EL (cell line): ENCODE data around the gene TBC1D10A.

Source experiments
- DNase-seq: peaks from one replicate; pipeline ENCODE4 v3.0.0-alpha.2; 2016

The TBC1D10A gene

DNA sequence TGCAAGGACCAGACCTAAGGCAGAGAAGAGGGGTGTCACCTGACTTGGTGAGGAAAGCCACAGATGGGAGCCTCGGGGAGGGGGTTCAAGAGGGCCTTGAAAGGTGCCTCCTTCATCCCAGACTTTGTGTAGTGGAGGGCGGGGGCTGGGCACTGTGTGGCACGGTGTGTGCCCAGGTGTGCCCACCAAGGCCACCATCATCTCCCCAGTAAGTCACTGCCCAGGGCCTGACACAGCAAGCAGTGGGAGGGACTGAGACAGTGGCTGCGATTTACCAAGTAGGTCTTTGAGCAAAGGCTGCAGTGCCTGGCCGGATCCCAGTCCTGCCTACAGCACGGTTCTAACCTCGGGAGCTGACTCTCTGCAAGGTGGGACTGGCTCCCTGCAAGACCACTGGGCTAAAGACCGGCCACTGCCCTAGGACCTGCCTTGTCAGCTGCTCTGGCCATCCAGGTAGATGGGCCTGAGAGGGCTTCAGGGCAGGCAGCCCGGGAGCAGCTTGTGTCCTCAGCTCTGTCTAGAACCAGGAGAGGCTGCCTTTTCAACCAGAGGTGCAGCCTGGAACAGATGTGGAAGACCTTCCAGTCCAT is 61.5 kb downstream of the TBC1D10A start:
- DNase-seq = no peak

DNA sequence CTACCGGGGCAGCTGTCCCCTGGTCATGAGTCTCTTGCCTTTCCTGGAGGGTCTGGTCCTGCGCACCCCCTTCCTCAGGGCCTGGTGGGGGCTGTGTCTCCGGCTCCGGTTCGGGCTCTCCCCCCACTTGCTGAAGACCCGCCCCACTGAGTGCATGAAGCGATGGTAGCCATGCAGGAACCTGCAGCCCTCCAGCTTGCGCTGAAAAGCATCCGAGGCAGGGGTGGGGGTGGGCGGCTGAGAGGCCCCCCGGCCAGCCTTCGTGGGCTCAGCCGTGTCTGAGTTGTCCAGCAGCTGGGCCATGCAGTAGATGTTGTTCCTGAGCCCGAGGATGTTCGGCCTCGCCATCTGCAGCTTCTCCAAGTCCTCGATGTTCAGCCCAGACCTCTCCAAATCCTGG is 62.9 kb downstream of the TBC1D10A start:
- DNase-seq = no peak

DNA sequence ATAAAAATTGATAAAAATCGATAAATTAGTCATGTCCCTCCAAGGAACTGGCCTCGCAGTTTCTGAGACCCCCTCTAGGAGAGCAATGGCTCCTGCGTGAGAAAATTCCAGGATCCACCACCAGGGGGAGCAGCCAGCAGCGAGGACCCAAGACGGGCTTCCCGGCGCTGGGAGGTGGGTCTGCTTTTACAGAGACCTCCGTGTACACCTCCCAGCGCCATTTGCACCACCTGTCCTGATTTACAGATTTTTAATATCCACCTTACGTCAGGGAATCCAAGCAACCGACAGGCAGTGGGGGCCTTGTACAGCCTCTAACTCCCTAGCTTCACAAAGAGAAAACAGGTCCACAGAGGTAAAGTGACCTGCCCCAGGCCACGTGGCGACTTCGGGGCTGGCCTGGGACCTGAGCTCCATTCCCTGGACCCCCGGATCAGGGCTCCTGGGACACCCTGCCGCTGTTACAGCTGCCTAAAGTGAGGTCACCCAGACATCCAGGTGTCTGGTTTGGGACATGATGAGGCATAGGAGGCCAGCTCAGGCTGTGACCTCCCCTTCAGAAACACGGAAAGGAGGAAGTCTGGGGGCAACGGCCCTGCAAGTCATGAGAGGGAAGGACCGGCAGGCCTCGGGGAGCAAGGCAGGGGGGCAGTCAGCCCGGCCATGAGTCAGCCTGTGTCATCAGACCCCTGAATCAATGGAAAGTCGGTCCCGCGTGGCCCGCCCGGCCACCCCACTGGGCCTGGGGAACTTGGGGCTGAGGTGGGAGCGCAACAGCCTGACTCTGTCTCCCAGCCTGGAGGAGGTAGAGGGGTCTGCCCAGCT is 63.6 kb downstream of the TBC1D10A start:
- peak; percentile 68 for DNase-seq

DNA sequence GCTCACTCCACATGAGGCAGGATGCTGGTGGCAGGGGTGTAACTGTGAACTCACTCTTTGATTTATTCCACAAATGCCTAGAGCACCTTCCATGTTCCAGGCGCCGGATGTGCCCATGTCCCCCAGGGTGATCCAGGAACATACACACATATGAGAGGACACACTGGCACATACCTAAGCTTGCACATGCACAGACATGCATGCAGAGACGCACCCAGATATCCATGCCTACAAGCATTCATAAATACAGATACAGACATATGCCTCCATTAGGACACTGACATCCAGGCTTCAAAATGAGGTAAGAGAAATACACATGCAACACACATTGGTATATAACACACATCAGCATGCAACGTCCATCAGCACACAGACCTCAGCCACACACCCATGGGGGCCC is 64.6 kb downstream of the TBC1D10A start:
- DNase-seq = no peak

DNA sequence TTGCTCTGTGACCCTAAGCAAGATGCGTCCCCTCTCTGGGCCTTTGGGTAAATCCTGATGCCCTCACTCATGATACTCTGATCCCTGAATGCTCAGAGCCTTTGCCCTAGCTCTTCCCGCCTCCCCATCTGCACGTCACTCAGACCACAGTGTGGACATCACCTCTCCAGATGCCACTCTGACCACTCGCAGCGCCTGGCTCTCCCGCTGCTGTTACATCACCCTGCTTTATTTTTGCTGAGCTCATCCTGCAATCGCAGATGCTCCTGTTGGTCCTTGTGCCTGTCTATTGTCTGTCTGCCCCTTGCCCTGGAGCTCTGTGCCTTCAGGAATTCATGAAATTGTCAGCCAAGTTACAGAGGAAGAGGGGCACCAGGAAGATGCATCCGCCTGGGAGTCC is 65.6 kb downstream of the TBC1D10A start:
- DNase-seq = no peak

DNA sequence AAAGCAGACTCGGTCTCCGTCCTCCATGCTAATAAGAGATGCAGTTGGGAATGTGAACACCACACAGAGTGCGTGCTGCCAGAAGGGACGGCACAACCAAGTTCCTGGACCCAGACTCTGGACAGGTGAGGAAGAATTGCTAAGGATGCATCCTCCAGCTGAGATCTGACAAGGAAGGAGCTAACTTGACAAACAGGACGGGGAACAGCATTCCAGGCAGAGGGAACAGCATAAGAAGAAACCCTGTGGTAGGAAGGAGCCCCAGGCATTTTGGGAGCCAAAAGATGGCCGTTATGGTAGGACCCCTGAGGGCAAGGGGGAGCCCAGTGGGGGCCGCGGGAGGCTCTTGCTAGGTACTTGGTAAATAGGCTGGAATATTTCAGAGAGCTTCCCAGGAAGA is 66.1 kb downstream of the TBC1D10A start:
- no peak for DNase-seq

DNA sequence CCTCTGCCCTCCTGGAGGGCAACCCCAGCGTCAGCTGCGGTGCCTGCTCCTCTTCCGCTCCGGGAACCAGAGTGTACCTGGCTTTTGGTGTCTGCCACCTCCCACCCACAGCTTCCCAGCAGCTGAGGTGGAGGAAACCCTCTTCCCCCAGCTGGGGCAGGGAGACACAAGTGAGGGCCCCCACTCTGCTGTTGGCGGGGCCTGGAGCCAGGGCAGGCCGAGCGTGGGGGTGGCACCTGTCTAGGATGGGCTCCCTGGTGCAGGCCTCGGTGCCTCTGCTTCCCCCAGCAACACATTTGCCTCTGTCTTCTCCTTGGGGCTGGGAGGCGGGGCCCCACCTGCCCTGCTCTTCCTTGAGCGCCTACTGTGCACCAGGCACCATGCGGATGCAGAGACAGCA is 66.5 kb downstream of the TBC1D10A start:
- no peak for DNase-seq

DNA sequence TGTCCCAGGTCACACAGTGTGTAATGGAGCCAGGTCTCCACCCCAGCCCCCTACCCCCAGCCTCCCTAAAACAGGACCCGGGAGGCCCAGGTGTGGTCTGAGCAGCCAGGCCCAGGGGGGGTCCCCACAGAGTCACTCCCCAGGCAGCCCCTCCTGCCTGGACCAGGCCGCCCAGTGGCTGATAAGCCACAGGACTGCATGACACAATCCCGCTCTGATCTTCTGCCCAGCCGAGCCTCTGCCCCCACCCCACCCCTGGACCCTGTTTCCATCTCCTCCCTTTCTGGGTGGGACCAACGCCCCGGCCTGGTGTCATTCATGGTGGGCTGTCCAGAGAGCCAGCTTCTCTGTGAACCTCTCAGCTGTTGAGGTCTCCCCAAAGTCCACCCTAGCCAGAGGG is 72.4 kb downstream of the TBC1D10A start:
- DNase-seq = no peak

DNA sequence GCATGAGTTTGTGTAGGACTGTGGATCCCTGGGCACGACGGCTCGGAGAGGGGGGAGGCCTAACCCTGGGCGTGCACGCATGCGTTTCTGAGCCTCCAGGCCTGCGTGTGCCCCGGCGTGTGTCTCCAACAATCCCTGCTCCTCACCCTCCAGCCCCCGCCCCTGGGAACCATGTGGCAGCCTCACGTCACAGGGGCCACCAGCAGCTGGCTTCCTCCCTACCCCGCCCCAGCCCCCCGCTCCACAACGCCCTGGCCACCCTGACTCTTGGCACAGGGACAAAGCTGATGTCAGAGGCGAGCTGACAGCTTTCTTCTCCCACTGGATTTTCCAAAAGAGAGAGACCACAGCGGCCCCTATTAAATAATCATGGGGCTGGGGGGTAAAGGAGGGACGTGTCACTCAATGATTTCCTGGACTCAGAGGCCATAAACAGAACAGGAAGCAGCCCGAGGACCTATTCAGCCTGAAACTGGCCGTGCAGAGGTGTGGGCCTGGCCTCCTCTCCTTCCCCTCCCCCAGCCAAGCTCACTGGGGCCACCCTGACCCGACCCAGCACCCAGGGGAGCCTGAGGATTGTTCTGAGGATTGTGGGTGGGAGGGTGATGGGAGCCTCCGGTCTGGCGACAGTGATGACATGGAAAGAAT is 73.4 kb downstream of the TBC1D10A start:
- DNase-seq = no peak

DNA sequence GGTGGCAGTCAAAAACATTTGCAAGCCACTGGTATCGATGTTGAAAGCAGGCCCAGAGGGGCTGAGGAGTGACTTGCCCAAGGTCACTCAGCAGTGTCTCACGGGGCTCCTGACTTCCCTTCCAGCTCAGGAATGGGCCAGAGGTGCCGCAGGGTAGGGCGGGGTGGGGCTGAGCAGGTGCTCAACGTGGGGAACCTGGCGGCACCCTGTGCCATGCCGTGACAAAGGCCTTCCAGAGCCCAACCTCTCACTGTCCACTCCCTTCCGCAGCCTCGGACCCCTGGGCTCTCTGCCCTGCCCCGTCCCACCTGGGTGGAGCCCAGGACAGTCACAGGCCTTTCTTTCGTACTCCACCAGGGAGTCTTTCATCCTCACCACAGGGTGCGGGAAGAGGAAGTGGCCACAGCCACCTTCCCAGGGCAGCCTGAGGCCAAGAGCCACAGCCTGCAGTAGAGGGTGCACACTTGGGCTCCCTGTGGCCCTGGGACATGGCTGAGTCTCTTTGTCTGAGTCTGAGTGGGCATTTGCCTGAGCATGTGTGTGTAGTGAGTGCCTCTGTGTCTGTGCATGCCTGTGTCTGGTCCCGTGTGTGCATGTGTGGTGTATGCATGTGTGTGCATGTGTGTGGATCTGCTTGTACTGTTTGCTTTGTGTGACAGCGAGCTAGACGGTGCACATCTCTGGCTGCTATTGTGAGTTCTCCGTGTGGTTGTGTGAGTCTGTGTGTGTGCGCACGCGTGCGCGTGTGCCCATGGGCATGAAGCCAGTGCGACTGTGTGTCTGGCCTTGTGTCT is 74.1 kb downstream of the TBC1D10A start:
- no peak for DNase-seq

DNA sequence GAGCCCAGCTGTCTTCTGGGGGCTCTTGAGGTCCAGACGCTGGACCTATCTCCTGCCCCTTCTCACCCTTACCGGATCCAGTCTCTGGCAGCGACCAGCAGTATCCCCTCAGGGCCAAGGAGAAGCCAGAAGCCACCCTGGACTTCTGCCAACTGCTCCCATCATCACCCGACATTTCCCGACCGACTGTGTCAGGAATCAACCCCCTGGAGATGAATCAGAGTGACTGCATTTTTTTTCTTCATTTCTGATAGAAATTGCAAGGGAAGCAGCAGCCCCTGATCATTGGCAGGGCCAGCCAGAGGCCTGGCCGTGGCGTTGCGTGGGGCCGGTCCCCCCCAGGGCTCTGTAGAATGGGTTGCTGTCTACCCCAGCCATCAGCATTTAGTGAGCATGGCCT is 75.0 kb downstream of the TBC1D10A start:
- DNase-seq = peak; percentile 93

DNA sequence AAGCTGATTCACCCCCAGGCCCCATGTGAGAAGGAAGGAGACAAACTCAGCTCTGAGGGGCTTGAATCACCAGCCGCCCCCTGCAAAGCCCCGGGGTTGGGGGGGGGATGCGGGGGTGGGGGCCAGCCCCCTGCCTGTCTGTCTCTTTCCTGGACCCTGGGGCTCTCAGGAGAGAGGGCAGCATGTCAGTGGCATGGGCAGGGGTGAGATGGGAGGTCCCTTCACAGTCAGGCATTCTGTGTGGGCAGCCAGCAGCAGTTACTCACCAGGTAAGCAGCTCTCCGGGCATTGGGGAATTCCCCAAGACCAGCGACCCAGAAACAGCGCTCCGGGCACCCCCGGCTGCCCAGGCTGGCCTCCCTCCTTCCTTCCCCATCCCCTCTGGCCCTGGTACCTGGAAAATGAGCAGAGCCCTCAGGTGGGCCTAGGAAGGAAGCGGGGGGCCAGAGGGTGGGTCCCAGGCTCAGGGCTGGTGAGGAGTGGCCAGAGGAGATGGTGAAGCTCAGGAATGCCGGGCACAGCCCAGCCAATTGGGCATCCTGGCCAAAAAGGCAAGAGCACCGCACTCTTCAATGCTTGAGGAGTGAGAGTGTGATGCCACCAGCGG is 76.0 kb downstream of the TBC1D10A start:
- DNase-seq = peak; percentile 89

DNA sequence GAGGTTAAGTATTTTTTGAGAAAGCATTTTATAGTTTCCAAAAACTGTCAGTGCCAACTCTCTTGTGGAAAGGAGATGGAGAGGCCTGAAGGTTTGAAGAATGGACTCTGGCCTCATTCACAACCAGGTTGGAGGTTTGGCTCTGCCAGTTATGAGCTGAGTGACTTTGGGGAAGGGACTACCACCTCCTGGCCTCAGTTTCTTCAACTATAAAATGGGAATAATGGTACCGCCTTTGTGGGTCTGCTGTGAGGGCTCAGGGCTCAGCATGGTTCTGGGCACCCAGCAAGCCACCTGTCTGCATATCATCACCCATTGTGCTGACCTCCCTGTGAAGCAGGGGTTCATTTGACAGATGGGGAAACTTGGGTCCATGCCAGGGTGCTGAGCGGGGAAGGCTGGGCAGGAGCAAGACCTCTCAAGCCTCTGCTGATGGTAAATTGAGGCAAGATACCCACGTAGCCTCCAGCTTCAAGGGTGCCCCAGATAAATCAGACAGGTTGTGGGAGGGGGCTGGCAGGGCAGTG is 76.6 kb downstream of the TBC1D10A start:
- DNase-seq = peak; percentile 30

DNA sequence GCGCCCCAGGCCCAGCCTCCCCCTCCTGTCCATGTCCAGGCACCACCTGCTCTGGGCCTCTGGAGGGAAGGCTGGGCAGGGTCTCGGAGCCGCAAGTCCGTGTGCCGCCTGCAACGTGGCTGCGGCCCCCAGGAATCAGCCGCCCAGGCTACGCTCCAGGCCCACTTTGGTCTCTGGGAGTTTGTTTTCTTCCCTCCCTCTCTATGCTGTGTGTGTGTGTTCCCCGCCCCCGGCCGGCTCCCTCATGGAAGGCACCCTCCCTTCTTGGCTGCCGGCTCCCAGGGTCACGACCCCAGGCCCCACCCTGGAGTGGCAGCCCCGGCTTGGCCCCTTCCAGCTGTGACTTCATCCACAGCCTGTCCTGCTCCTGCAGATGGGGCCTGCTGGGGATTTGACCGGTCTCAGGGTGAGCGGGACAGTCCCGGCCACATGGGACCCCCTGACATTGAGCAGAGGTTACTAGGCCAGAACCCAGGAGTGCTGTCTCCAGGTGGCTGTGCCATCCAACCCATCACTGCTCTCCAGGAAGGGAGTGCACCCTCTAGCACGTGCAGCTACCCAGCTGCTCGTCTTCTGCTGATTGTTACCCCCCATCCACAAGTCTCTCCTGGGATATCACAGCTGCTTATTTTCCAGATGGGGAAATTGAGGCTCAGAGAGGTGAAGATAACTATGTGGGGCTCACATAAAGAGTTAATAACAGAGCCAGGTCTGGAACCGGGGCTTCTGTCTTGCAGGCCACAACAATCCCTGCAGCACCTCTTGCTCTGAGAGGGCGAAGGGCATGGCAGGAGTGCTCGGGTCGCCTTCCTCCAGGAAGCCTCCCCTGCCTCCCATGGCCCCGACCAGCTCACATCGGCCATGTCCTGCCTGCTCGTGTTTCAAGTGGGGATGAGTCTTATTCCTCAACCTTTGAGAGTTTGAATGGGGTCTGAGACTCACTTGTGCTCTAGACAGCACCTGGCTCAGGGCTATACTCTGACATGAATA is 77.4 kb downstream of the TBC1D10A start:
- DNase-seq = peak; percentile 40

DNA sequence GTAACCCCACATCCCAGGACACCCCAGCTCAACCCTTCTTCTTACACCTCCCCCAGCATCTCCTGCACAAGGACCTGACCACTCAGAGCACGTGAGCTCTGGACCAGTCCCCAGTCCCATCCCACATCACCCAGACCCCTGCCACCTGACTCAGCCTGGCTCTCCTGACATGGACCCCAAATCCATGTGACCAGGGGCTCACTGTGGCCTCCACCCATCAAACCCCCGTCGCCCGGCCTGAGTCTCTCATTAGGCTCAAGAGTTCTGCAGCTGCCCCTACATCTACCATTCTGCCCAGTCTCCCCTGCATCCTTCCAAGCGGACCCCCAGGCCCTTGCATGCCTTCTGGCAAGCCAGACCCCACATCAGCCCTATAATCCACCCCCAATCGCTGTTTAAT is 78.3 kb downstream of the TBC1D10A start:
- no peak for DNase-seq

DNA sequence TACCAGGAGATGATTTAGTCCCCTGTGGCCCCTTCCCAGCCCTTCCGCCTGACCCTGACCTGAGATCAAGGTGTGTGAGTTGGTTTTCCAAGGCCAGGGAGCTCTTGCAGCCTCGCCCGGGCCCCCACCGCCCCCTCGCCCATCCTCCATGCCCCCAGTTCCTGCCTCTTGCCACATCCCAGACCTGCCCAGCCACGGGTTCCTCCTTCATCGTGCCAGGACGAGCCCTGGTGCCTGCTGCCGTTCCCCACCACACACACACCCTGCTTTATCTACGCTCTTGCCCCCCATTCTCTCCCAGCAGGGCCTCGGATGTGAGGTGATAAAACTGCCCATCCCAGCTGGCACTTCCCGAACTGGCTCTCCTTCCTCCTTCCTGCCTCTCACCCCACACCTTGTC is 78.8 kb downstream of the TBC1D10A start:
- no peak for DNase-seq

DNA sequence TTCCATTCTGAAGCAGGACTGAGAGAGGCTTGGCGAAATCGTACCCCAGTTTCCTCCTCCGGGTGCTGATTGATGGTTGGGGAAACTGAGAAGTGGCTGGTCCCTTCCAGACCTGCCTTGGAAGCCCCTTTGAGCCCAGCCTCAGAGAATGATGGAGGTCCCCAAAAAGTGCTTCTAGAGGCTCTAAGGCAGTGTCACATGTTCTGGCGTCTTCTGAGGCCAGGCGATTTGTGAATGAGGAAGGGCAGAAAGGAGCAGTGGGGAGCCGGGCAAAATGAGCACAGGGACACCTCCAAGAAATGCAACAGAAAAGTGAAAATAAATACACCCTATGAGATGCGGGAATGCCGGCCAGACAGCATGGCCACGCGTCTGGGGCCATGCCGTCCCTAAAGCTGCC is 79.2 kb downstream of the TBC1D10A start:
- no peak for DNase-seq

DNA sequence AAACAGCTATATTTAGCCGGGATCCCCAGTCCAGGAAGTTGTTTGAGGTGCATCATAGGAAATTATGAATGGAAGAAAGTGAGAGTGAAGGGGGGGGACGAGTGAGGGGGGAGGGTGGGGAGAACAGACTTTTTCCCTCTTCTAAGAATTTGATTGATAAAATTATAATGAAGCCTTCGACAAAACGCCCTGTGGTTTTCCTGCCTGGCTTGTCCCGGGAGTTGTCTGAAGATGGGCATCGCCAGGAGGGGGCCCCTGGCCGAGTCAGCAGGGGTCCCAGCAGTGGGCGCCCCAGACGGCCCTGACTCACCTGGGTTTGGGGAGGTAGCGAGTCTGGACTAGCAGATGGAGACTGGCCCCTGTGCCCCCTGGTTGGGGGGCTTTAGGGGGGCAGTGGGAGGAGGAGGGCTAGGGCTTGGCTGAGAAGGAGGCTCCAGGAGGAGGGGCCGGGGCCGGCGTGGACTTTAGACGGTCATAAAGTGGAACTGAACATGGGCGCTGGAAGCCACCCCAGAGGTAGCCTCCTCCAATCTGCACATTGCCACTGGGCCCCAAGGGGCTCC is 79.8 kb downstream of the TBC1D10A start:
- DNase-seq = no peak

DNA sequence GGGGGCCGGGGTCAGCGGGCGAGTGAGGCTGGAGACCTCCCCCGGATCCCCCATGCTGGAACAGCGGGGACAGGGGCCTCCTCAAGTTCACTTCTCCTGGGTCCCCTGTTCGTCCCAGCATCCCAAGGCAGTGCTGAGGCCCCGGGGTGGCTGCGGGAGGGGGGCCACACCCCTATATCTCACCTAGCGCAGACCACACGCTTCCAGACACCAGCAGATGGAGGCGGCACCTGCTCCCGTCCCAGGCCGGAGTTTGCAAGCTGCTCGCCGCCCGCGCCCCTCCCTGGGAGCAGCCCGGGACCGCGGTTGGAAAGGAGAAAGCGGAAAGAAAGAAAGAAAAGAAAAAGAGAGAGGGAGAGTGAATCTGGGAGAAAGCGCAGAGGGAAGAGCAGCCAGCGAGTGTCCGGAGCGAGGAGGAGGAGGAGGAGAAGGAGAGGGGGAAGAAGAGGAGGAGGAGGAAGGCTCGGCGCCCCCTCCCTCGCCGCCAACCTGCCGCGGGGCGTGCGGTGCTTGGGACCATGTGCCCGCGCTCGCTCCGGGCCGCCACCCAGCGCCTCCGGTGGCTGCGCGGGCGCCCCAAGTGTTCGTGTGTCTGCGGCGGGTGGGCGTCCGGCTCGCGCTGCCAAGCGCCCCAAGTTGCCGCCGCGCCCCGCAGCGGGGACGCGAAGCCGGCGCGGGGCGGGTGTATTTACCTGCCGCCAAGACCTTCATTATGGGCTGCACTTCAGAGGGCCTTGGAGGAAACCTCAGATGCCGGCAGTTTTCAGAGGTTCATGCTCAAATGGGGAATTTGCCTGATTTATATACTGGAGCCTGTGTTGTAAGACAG is 80.5 kb downstream of the TBC1D10A start, which contains the start of gene LIF:
Gene LIF (minus strand): TSS at position 775 of the 829 bp plus-strand sequence. CDS start 64 bp downstream, at position 711.
- DNase-seq = peak; percentile 55
